HG02642 (cell line): ENCODE data around the gene BTN2A1.

ENCODE experiments used
- ATAC-seq: cut with Tn5 transposase; IDR thresholded peaks from one replicate; pipeline ENCODE4 v1.9.1; 2021; ENCODE audit warnings: mild to moderate bottlenecking; ENCODE audit not compliant: unreplicated experiment, poor library complexity

Gene BTN2A1

DNA sequence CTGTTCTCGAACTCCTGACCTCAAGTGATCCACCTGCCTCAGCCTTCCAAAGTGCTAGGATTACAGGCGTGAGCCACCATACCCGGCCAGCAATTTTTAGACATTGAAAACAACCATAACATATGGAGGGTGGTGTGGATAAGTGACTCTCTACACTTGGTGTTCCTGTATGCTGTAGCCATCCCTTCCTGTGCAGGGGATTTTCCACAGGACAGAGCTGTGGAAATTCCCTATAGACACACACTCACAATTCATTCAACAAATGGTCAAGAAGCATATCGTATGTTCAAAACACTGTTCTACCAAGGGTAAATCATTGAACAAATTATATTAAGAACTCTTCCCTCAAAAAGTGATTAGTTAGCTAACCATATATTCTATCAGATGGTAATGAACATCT is 6.3 kb downstream of the BTN2A1 start:
- ATAC-seq: no peak

DNA sequence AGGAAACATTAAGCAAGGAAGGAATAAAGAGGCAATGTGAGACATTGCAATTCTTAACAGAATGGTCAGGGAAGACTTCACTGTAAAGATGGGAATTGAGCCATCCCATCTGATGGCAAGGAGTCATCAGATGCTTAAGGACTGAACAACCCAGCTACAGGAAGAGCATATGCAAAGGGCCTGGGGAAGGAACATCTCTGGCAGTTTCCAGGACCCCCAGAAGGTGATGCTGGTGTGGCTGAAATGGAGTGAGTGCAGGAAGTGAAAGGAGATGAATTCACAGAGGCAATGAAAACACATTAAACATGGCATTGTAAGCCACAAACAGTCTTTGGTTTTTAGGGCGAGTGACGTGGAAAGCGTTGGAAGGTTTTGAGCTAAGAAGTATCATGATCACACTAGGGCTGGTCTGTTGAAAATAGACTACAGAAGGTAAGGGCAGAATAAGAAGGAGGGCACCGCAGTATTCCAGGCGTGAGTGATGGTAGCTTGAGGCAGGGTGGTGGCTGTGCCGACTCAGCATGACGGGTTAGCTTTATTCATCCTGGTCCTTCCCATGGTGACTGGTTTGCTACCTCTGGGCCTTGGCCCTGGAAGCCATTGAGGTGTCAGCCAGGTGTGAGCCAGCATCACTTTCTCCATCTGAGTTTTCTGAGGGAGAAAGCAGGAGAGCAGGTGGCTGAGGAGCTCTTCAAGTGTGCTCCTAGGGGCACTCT is 6.8 kb downstream of the BTN2A1 start:
- ATAC-seq: no peak

DNA sequence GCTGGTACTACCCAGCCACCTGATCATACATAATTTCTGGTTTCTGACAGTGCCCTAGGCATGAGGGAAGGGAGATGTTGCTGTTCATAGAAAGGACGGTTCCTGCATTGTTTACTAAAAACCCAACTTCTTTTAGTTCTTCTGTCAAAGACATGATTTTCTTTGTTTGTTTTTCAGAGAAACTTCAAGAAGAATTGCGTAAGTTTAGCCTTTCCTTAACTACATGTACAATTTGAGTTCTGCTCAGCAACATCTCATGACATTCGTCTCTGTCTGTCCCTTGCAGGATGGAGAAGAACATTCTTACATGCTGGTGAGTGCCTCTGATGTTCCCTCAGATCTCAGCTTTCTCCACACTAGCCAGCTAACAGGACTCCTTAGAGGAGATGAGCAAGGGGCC is 8.0 kb downstream of the BTN2A1 start:
- no peak for ATAC-seq

- no peak for ATAC-seq
Observed at GRCh38 chr6:26468829-26469228, 11.1 kb downstream of the BTN2A1 start.

- ATAC-seq: no peak
Observed at GRCh38 chr6:26470643-26471042, 12.9 kb downstream of the BTN2A1 start.

GRCh38 chr6:26471970-26472369 is 14.2 kb downstream of the BTN2A1 start:
- ATAC-seq: no peak

- no peak for ATAC-seq
Observed at GRCh38 chr6:26472549-26473290, 15.0 kb downstream of the BTN2A1 start.

- ATAC-seq: no peak
Observed at GRCh38 chr6:26473429-26473757, 15.6 kb downstream of the BTN2A1 start.

DNA sequence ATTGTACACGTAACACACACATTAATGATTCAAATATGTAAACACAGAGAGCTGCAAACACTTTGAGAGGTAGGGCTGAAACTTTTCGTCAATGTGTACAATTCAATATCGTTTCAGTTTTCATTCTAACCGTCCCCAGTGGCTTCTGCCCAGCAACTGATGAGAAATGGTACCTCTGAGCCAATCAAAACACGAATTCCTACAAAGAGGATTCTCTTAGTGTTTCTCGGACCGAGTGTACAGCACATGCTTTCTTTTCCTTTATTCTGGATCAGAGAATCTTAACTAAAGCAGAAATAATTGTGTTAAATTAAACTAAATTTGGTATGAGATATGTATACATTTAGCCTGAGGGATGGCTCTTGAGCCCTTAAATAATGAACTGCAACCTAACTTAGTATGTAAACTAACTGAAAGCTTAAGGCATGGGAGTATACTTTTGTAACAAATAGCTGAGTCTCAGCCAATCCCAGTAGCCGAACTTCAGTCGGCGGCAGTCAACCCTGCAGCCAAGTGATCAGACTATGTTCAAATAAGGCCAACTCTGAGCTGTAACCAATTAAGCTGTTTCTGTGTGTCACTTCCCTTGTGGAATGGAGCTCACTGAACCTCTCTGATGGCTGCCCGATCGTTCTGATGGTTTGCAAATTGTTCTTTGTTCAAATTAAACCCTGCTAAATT is 16.1 kb downstream of the BTN2A1 start:
- peak; percentile 94 for ATAC-seq

DNA sequence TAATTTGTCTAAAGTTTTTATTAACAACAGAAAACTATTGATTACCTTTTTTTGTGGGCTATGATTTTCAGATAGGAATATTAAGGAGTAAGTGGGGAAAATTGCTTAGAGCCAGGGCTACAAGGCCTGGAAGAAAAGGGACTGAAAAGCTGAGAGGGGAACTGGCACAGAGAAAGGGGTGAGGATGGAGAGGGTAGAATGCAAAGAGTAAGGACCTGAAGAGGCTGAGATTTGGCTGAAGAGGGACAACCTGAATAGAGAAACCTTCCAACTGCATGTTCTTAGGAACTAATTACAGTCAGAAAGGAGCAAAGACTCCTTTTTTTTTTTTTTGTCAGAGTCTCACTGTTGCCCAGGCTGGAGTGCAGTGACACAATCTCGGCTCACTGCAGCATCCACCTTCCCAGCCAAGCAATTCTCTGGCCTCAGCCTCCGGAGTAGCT is 16.7 kb downstream of the BTN2A1 start:
- no peak for ATAC-seq

GRCh38 chr6:26475823-26476729 is 18.3 kb downstream of the BTN2A1 start:
- ATAC-seq: no peak

DNA sequence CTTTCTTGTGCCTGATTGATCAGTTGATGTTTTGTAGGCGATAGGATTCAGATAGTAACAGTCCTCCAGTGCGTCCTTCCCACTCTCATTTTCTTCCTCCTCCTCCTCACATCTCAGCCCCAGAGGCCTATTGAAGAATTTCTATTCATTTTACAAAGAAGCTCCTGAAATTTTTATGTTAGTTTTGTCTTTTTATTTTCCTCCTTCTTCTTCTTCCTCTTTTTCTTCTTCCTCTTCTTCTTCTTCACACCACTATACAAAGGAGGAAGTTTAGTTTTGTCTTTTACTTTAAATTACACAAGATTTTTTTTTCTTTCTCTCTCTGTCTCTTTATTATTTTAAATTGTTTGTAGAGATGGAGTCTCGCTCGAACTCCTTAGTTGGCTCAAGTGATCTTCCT is 19.1 kb downstream of the BTN2A1 start:
- no peak for ATAC-seq

GRCh38 chr6:26477426-26477825 is 19.7 kb downstream of the BTN2A1 start:
- ATAC-seq: no peak

DNA sequence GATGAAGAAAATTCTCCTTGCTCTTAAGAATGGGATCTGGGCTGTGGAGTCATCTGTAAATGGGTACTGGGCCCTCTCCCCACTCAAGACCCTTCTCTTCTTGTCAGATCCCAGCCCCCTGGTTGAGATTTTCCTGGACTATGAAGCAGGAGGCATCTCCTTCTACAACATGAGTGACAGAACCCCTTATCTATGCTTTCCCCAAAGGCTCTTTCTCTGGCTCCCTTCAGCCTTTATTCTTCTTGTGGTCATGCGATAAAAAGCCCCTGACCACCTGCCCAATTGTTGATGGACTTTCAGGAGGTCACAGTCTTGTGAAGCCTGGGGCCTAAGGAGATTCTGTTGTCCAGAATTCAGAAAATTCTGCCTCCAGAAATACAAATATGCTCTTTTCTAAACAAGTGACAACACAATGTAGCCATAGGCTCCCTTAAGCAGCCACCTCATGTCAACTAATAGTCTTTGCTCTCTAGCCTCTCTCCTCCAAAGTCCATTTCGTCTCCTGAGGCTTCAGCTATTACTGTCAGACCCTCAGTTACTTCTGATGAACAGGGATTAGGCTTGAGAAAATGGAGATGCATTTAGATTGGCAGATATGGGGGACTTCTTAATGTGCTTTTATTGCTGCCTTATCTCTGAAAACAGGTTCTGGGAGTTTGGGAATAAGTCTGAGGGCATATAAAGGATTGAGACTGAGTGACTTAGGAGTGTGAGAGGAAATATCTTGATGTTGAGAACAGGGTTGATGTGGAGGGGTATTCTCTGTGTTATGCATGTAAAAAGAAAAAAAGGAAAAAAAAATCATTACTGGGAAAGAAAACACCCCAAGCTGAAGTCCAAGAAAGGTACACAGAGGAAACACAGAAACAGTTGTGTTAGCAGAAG is 20.6 kb downstream of the BTN2A1 start:
- ATAC-seq: no peak

DNA sequence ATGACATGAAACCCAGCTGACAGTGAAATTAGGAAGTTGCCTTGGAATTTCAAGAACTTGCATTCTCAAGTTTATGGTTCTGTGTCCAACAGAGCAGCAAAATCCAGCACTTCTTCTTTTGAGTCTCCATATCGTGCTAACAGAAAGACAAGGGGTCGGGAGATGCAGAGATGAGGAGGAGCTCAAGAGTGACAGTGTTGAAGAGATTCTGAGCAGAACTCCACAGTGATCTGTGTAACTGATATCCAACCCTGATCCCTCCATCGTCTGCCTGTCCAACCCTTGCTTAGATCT is 21.2 kb downstream of the BTN2A1 start:
- ATAC-seq: no peak

- no peak for ATAC-seq
Observed at GRCh38 chr6:26482338-26482737, 24.6 kb downstream of the BTN2A1 start.

DNA sequence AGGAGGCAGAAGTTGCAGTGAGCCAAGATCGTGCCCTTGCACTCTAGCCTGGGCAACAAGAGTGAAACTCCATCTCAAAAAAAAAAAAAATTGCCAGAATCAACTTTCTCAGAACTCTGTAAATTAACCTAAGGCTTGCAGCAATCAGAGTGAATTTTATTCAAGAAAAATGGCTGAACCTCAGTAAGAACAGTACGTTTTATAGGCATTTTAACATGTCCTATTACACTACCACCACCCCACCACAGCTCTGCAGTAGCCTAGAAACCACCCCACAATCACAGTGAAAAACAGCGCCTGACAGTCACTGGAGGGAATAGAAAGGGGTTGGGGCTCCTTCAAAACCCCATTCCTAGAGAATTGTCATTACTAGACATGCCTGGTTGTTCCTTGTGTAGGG is 26.0 kb downstream of the BTN2A1 start:
- ATAC-seq: no peak

DNA sequence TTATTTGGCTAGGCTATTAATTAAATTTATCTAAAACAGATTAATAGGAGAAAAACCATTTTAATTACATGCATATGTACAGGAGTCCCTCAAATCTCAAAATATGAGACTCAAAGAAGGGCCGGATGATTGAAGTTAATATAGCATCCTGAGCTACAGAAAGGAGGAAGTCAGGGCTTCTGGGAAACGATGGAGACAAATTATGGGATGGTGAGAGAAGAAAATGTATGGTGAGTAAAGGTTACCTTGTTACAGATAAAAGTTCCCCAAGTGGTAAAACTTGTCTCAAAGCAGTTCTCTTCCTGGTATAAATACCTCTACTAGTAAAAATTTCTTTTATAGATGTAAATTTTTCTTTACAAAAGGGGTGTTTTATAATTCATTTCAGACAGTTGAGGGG is 26.4 kb downstream of the BTN2A1 start:
- no peak for ATAC-seq

- ATAC-seq: no peak
Observed at GRCh38 chr6:26485112-26485780, 27.5 kb downstream of the BTN2A1 start.
